ENCODE results near the gene MARCHF10.
"Not testable (repeated sequence)": the region's sequence is repeated elsewhere in the genome, so short reads cannot be mapped to it uniquely, and the experiment has no call there.

The MARCHF10 gene

GRCh38 chr17:62696726-62697490 lies 111.2 kb downstream of the MARCHF10 start:
- DNase-seq (ENCODE audit: low read depth, low spot score): no peak

- DNase-seq (ENCODE audit: low read depth, low spot score): no peak
Observed at GRCh38 chr17:62696256-62696655, 111.9 kb downstream of the MARCHF10 start.

- DNase-seq (ENCODE audit: low read depth, low spot score): not testable (repeated sequence)
Observed at GRCh38 chr17:62695093-62695738, 112.9 kb downstream of the MARCHF10 start.

- DNase-seq (ENCODE audit: low read depth, low spot score): no peak
Observed at GRCh38 chr17:62693616-62694409, 114.3 kb downstream of the MARCHF10 start.

GRCh38 chr17:62692721-62693431 lies 115.2 kb downstream of the MARCHF10 start:
- no peak for DNase-seq (ENCODE audit: low read depth, low spot score)

- DNase-seq (ENCODE audit: low read depth, low spot score): no peak
Observed at GRCh38 chr17:62692159-62692651, 115.9 kb downstream of the MARCHF10 start.

GRCh38 chr17:62691589-62691915 lies 116.6 kb downstream of the MARCHF10 start:
- DNase-seq (ENCODE audit: low read depth, low spot score): not testable (repeated sequence)

- no peak for DNase-seq (ENCODE audit: low read depth, low spot score)
Observed at GRCh38 chr17:62690168-62690897, 117.8 kb downstream of the MARCHF10 start.

- DNase-seq (ENCODE audit: low read depth, low spot score): no peak
Observed at GRCh38 chr17:62689441-62690167, 118.5 kb downstream of the MARCHF10 start.

- no peak for DNase-seq (ENCODE audit: low read depth, low spot score)
Observed at GRCh38 chr17:62688398-62689160, 119.5 kb downstream of the MARCHF10 start.

- DNase-seq (ENCODE audit: low read depth, low spot score): no peak
Observed at GRCh38 chr17:62687997-62688396, 120.1 kb downstream of the MARCHF10 start.

- no peak for DNase-seq (ENCODE audit: low read depth, low spot score)
Observed at GRCh38 chr17:62684179-62684578, 123.9 kb downstream of the MARCHF10 start.

GRCh38 chr17:62681939-62682381 lies 126.2 kb downstream of the MARCHF10 start:
- DNase-seq (ENCODE audit: low read depth, low spot score): no peak

- DNase-seq (ENCODE audit: low read depth, low spot score): no peak
Observed at GRCh38 chr17:62681061-62681938, 126.8 kb downstream of the MARCHF10 start.

- no peak for DNase-seq (ENCODE audit: low read depth, low spot score)
Observed at GRCh38 chr17:62680541-62681052, 127.5 kb downstream of the MARCHF10 start.

- DNase-seq (ENCODE audit: low read depth, low spot score): no peak
Observed at GRCh38 chr17:62679866-62680377, 128.2 kb downstream of the MARCHF10 start.

- no peak for DNase-seq (ENCODE audit: low read depth, low spot score)
Observed at GRCh38 chr17:62678214-62678919, 129.7 kb downstream of the MARCHF10 start.
